ENCODE data around the gene PPP3CA. TPM values are rescaled to one million over a fixed set of nuclear protein-coding genes. Genes with fewer than 3 reads are reported as not detected.

PPP3CA gene
- total and polyA plus RNA-seq, 2 experiments from 2014 or later = 27.0 to 45.2 TPM

- ATAC-seq = no peak
- H3K9me3 Mint-ChIP-seq = no peaks in the 10 kb centered on the region; the same call in 2 of the 3 replicates
Measured at GRCh38 chr4:100981447-100982204, 365.7 kb downstream of the PPP3CA start.

More at GRCh38 chr4:100981447-100982204, 365.7 kb downstream of the PPP3CA start:
- Histone ChIP-seq H3K27ac (ENCODE audit: low read depth) (no peak overlapping the region), H2AFZ (peak overlapping the region; percentile 14; the same call in 1 of the 2 replicates), H3K4me2 (no peak overlapping the region), H3K36me3 (ENCODE audit: insufficient read depth) (no peaks in the 10 kb centered on the region), H3K4me3 (no peak overlapping the region), H3F3A (replicated peaks; ENCODE audit: low read depth) (no peaks in the 10 kb centered on the region), H3K4me1 (ENCODE audit: insufficient read depth) (peaks cover 16% of the 10 kb centered on the region), H3K79me2 (replicated peaks; ENCODE audit: insufficient read depth) (no peaks in the 10 kb centered on the region), H3K27me3 (ENCODE audit: insufficient read depth) (no peaks in the 10 kb centered on the region), H4K20me1 (replicated peaks; ENCODE audit: insufficient read depth) (no peaks in the 10 kb centered on the region), H3K9me2 (ENCODE audit: insufficient read depth) (0 out of 2 replicates have a peak, but pooled peaks cover 3% of the 10 kb centered on the region)
- DNase-seq (ENCODE audit: low spot score) = no peak
- no peak for TF ChIP-seq REST (IDR thresholded peaks at IDR 0.05; ENCODE audit: unreplicated experiment)
- no peak for TF ChIP-seq NANOG (IDR thresholded peaks at IDR 0.05; ENCODE audit: borderline replicate concordance)
- no peak for TF ChIP-seq ZNF114 (CRISPR knock-in tag; IDR thresholded peaks at IDR 0.05)
- TF ChIP-seq EZH2 (IDR thresholded peaks at IDR 0.05; ENCODE audit: low read depth, unreplicated experiment) = no peak
- no peak for TF ChIP-seq STAT1 (IDR thresholded peaks at IDR 0.05; ENCODE audit: unreplicated experiment)
- no peak for TF ChIP-seq POLR2AphosphoS5 (IDR thresholded peaks at IDR 0.05; ENCODE audit: low read depth)
- TF ChIP-seq CREB1 (CRISPR knock-in tag; IDR thresholded peaks at IDR 0.05; ENCODE audit: low read depth) = no peak
- no peak for TF ChIP-seq JUNB (IDR thresholded peaks at IDR 0.05; ENCODE audit: unreplicated experiment)
- no peak for TF ChIP-seq ZNF462 (CRISPR knock-in tag; IDR thresholded peaks at IDR 0.05)
- no peak for TF ChIP-seq ETS1 (IDR thresholded peaks at IDR 0.05)
- TF ChIP-seq CTCF (conservative IDR thresholded peaks at IDR 0.05; ENCODE audit: low read depth in 2 of 2) = no peak
- no peak for TF ChIP-seq ZNF331 (CRISPR knock-in tag; IDR thresholded peaks at IDR 0.05; ENCODE audit: low read depth)
- no peak for TF ChIP-seq EZH2phosphoT487 (IDR thresholded peaks at IDR 0.05; ENCODE audit: unreplicated experiment)
- no peaks in the 10 kb centered on the region for H3K36me3 Mint-ChIP-seq (ENCODE audit: low read depth)
- no peak overlapping the region for H3K27ac Mint-ChIP-seq
- H3K4me1 Mint-ChIP-seq = peaks cover 26% of the 10 kb centered on the region
- peaks cover under 1% of the 10 kb centered on the region for H3K27me3 Mint-ChIP-seq (ENCODE audit: insufficient read depth, low read depth, poor library complexity)
- H3K4me3 Mint-ChIP-seq = no peak overlapping the region
